ENCODE results near the gene TLCD1. TPM values are rescaled to one million over a fixed set of nuclear protein-coding genes. Genes with fewer than 3 reads are reported as not detected.

The TLCD1 gene
- total RNA-seq, 1 experiment from 2014 or later, result 19.4 TPM

DNA sequence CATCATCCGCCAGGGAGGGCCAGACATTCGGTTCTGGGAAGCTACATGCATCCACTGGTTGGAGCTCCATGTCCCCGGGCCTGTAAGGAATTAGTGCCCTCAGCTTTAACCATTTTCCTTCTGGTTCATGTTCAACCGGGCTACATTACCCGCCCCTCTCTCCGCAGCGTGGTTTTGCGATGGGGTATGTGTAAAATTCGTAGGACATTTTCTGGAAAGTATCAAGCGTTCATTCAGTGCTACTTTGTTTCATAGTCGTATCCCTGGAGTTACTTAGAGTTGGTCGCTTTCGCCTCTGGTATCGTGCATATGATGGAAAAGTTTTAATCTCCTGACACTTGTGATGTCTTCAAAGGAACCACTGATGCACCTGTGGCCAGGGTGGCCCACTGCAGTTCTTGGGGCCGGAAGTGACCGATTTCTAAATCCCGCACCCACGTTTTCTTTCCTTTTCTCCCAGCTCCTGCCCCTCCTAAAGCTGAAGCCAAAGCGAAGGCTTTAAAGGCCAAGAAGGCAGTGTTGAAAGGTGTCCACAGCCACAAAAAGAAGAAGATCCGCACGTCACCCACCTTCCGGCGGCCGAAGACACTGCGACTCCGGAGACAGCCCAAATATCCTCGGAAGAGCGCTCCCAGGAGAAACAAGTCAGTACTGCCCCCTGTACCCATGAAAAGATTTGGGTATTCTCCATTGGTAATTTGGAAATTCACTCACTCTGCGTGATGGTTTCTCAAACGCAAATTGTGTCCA, 5.6 kb downstream of the TLCD1 start:
- no peak for TF ChIP-seq EZH2 (IDR thresholded peaks at IDR 0.05; ENCODE audit: low read depth)
- TF ChIP-seq, protein P1, sequence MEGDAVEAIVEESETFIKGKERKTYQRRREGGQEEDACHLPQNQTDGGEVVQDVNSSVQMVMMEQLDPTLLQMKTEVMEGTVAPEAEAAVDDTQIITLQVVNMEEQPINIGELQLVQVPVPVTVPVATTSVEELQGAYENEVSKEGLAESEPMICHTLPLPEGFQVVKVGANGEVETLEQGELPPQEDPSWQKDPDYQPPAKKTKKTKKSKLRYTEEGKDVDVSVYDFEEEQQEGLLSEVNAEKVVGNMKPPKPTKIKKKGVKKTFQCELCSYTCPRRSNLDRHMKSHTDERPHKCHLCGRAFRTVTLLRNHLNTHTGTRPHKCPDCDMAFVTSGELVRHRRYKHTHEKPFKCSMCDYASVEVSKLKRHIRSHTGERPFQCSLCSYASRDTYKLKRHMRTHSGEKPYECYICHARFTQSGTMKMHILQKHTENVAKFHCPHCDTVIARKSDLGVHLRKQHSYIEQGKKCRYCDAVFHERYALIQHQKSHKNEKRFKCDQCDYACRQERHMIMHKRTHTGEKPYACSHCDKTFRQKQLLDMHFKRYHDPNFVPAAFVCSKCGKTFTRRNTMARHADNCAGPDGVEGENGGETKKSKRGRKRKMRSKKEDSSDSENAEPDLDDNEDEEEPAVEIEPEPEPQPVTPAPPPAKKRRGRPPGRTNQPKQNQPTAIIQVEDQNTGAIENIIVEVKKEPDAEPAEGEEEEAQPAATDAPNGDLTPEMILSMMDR (conservative IDR thresholded peaks at IDR 0.05), result no peak
- Histone ChIP-seq H3K27ac (peak overlapping the region; percentile 82), H3K27me3 (ENCODE audit: insufficient read depth, low read depth) (no peaks in the 10 kb centered on the region), H3K9me2 (ENCODE audit: insufficient read depth) (no peaks in the 10 kb centered on the region), H3K4me1 (replicated peaks; ENCODE audit: insufficient read depth) (peaks cover 58% of the 10 kb centered on the region), H3K36me3 (ENCODE audit: low read depth) (peaks cover 36% of the 10 kb centered on the region), H3K4me2 (peak overlapping the region; percentile 97), H3K79me2 (ENCODE audit: low read depth) (peaks cover 80% of the 10 kb centered on the region), H3F3A (ENCODE audit: insufficient read depth, low read depth) (peaks cover 68% of the 10 kb centered on the region), H2AFZ (no peak overlapping the region), H3K9me3 (ENCODE audit: insufficient read depth, low read depth) (no peaks in the 10 kb centered on the region), H4K20me1 (ENCODE audit: insufficient read depth) (peaks cover 44% of the 10 kb centered on the region), H3K4me3 (peak overlapping the region; percentile 87)
- DNase-seq, result no peak
- CTCF ChIA-PET, result interaction anchor here (1.0 kb wide), 1 partner anchor 232 kb away, joined by 4 read pairs; no protein-coding TSS in a partner anchor
- intact Hi-C loops (cut with micrococcal nuclease; ENCODE audit: unreplicated experiment), result loop anchor here (10.0 kb wide), 1 partner anchor 394 kb away; no protein-coding TSS in a partner anchor
- POLR2A ChIA-PET (ENCODE audit: unreplicated experiment), result interaction anchor here (0.5 to 1.0 kb wide), 8 partner anchors 29 to 559 kb away, joined by 3 to 15 read pairs (median 4); partner anchors contain the start of gene PHF12
- BruUV-seq (replicated peaks), result TSS peak; percentile 62

DNA sequence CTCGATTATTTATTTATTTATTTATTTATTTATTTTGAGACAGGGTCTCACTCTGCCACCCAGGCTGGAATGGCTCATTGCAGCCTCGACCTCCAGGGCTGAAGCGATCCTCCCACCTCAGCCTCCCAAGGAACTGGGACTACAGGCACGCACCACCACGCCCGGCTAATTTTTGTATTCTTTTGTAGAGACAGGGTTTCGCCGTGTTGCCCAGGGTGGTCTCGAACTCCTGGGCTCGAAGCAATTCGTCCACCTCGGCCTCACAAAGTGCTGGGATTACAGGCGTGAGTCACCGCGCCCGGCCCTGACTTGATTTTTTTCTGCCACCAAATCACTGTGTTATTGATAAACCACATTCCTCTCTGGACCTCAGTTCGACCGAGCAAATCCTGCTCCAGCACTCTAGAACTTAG, 7.0 kb downstream of the TLCD1 start:
- TF ChIP-seq EZH2 (IDR thresholded peaks at IDR 0.05; ENCODE audit: low read depth), result no peak
- TF ChIP-seq, protein P1 (conservative IDR thresholded peaks at IDR 0.05), result no peak
- Histone ChIP-seq H3K9me3 (ENCODE audit: insufficient read depth, low read depth) (no peaks in the 10 kb centered on the region), H3F3A (ENCODE audit: insufficient read depth, low read depth) (peaks cover 68% of the 10 kb centered on the region), H3K4me2 (peak overlapping the region; percentile 97), H3K27me3 (ENCODE audit: insufficient read depth, low read depth) (no peaks in the 10 kb centered on the region), H4K20me1 (ENCODE audit: insufficient read depth) (peaks cover 33% of the 10 kb centered on the region), H3K4me1 (replicated peaks; ENCODE audit: insufficient read depth) (peaks cover 48% of the 10 kb centered on the region), H3K36me3 (ENCODE audit: low read depth) (peaks cover 31% of the 10 kb centered on the region), H3K27ac (peak overlapping the region; percentile 82), H3K4me3 (peak overlapping the region; percentile 87; the same call in 1 of the 2 replicates), H3K79me2 (ENCODE audit: low read depth) (peaks cover 70% of the 10 kb centered on the region), H2AFZ (no peak overlapping the region), H3K9me2 (ENCODE audit: insufficient read depth) (no peaks in the 10 kb centered on the region)
- ChIA-PET POLR2A (ENCODE audit: unreplicated experiment) (interaction anchor here (0.6 to 1.1 kb wide), 12 partner anchors 8 to 1221 kb away, joined by 3 to 15 read pairs (median 4); partner anchors contain the start of genes NEK8, PHF12, PROCA1 and TRAF4), CTCF (interaction anchor here (0.6 kb wide), 1 partner anchor 45 kb away, joined by 3 read pairs; no protein-coding TSS in a partner anchor)
- TSS peak; percentile 1 for BruUV-seq (replicated peaks)
- no peak for DNase-seq
- intact Hi-C loops (cut with micrococcal nuclease; ENCODE audit: unreplicated experiment), result loop anchor here (2.0 to 5.0 kb wide), 2 partner anchors 183 to 232 kb away; partner anchors contain the start of genes DHRS13 and PHF12

DNA sequence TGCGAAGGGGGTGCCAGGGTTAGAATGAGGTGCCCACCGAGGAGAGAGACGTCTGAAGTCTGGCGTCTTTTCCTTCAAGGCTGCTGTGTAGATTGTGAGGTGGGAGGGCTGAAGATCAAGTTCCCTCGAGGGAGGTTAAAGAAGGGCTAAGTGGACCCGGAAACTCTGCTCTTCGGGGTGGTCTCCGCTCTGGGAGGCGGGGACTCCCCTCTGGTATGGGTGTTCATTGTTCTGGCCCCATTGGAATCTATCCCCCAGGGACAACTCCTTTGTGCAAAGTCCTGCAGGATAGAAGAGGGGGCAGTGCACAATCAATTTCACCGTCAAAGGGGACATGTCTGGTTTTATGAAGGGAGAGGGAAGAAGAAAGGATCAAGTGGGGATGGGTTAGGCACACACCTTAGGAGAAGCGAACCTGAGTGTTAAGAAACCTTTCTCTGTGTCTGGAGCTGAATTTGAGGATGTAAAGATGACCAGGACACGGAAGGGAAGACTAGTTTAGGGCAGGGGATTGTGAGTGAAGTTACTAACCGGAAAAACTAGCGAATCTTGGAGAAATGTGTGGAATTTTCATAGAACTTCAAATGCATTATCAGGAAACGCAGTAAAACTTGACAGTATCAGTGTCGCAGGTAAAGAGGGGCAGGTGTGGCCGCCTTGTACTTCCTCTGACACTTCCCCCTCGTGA, 7.6 kb downstream of the TLCD1 start:
- Histone ChIP-seq H3K27ac (peak overlapping the region; percentile 82), H3K4me2 (peak overlapping the region; percentile 97), H2AFZ (no peak overlapping the region; the same call in 1 of the 2 replicates), H3F3A (ENCODE audit: insufficient read depth, low read depth) (peaks cover 66% of the 10 kb centered on the region), H3K4me1 (replicated peaks; ENCODE audit: insufficient read depth) (peaks cover 43% of the 10 kb centered on the region), H3K9me3 (ENCODE audit: insufficient read depth, low read depth) (no peaks in the 10 kb centered on the region), H3K27me3 (ENCODE audit: insufficient read depth, low read depth) (no peaks in the 10 kb centered on the region), H3K9me2 (ENCODE audit: insufficient read depth) (no peaks in the 10 kb centered on the region), H4K20me1 (ENCODE audit: insufficient read depth) (peaks cover 28% of the 10 kb centered on the region), H3K79me2 (ENCODE audit: low read depth) (peaks cover 68% of the 10 kb centered on the region), H3K36me3 (ENCODE audit: low read depth) (peaks cover 34% of the 10 kb centered on the region), H3K4me3 (peak overlapping the region; percentile 87)
- TF ChIP-seq, protein P1 (conservative IDR thresholded peaks at IDR 0.05), result no peak
- no peak for TF ChIP-seq EZH2 (IDR thresholded peaks at IDR 0.05; ENCODE audit: low read depth)
- no peak for DNase-seq
- intact Hi-C loops (cut with micrococcal nuclease; ENCODE audit: unreplicated experiment), result loop anchor here (2.0 to 5.0 kb wide), 2 partner anchors 184 to 232 kb away; partner anchors contain the start of genes DHRS13 and PHF12
- POLR2A ChIA-PET (ENCODE audit: unreplicated experiment), result no interaction called here
- CTCF ChIA-PET, result no interaction called here
- no TSS peak for BruUV-seq (replicated peaks)

All from PC-9 (cell line).